Neutrophil (primary cell): ENCODE results near the gene ATP6V1E1.
"Not testable (repeated sequence)": the region's sequence is repeated elsewhere in the genome, so short reads cannot be mapped to it uniquely, and the experiment has no call there.

Source experiments
- H3K27ac ChIP-seq: fragments of 200-600 bp; sonication (generic); 2 replicates; pipeline ENCODE4 v1.5.1; 2016; ENCODE audit warnings: mild to moderate bottlenecking, moderate library complexity
- H3K27me3 ChIP-seq: fragments of 200-600 bp; sonication (generic); 2 replicates; pipeline ENCODE4 v1.6.0; 2016; ENCODE audit warnings: mild to moderate bottlenecking
- H3K36me3 ChIP-seq: fragments of 200-600 bp; sonication (generic); 2 replicates; pipeline ENCODE4 v1.5.1; 2017
- H3K4me1 ChIP-seq, 2 experiments: fragments of 200-600 bp in 1 of 2; sonication (generic) in 1 of 2; 1 replicate in 1 of 2; 2 replicates in 1 of 2; pipeline versions ENCODE4 v1.5.1 to v1.6.1; 2013 to 2016; ENCODE audit warnings: low read depth in 1 of 2, low read length in 1 of 2, mild to moderate bottlenecking in 1 of 2, moderate library complexity in 1 of 2; ENCODE audit not compliant: control insufficient read depth in 1 of 2, insufficient read depth in 1 of 2
- H3K4me3 ChIP-seq, 2 experiments: fragments of 200-600 bp in 1 of 2; sonication (generic) in 1 of 2; 1 replicate in 1 of 2; 2 replicates in 1 of 2; pipeline ENCODE4 v1.5.1; 2013 to 2016; ENCODE audit warnings: low read depth in 1 of 2, low read length in 1 of 2, mild to moderate bottlenecking in 1 of 2, moderate library complexity in 1 of 2
- H3K9me3 ChIP-seq: fragments of 200-600 bp; sonication (generic); 2 replicates; pipeline ENCODE4 v1.5.1; 2016
- CTCF ChIP-seq: fragments of 200-600 bp; sonication (generic); IDR thresholded peaks from 2 replicates; pipeline ENCODE4 v1.5.1; 2016; ENCODE audit warnings: antibody characterized with exemption

ATP6V1E1 gene

GRCh38 chr22:17575151-17575550 is 53.4 kb downstream of the ATP6V1E1 start:
- no peak overlapping the region for H3K4me3 ChIP-seq
- H3K27ac ChIP-seq, result no peak overlapping the region

GRCh38 chr22:17570851-17571631 is 57.5 kb downstream of the ATP6V1E1 start:
- no peaks in the 10 kb centered on the region for H3K4me1 ChIP-seq
- no peaks in the 10 kb centered on the region for H3K9me3 ChIP-seq
- TF ChIP-seq CTCF, result no peak
- H3K36me3 ChIP-seq, result no peaks in the 10 kb centered on the region
- H3K27me3 ChIP-seq, result no peaks in the 10 kb centered on the region
- no peak overlapping the region for H3K27ac ChIP-seq
- H3K4me3 ChIP-seq, result no peak overlapping the region

More at GRCh38 chr22:17575151-17575550, 53.4 kb downstream of the ATP6V1E1 start:
- Histone ChIP-seq H3K4me1 (no peaks in the 10 kb centered on the region), H3K27me3 (no peaks in the 10 kb centered on the region), H3K9me3 (no peaks in the 10 kb centered on the region), H3K36me3 (no peaks in the 10 kb centered on the region)
- no peak for TF ChIP-seq CTCF

- no peak for TF ChIP-seq CTCF
- Histone ChIP-seq H3K4me1 (no peaks in the 10 kb centered on the region), H3K27ac (no peak overlapping the region), H3K9me3 (no peaks in the 10 kb centered on the region), H3K27me3 (no peaks in the 10 kb centered on the region), H3K4me3 (no peak overlapping the region), H3K36me3 (no peaks in the 10 kb centered on the region)
These were observed 58.5 kb downstream of the ATP6V1E1 start for GRCh38 chr22:17569971-17570511.

GRCh38 chr22:17566776-17567175 is 61.8 kb downstream of the ATP6V1E1 start:
- no peaks in the 10 kb centered on the region for H3K36me3 ChIP-seq
- no peak for TF ChIP-seq CTCF
- no peaks in the 10 kb centered on the region for H3K9me3 ChIP-seq
- no peaks in the 10 kb centered on the region for H3K4me1 ChIP-seq
- no peak overlapping the region for H3K27ac ChIP-seq
- H3K27me3 ChIP-seq, result no peaks in the 10 kb centered on the region
- no peak overlapping the region for H3K4me3 ChIP-seq

- not testable (repeated sequence) for H3K9me3 ChIP-seq, H3K36me3 ChIP-seq, H3K4me1 ChIP-seq, H3K4me3 ChIP-seq, H3K27me3 ChIP-seq, H3K27ac ChIP-seq
These were observed 62.4 kb downstream of the ATP6V1E1 start for GRCh38 chr22:17566016-17566687.

- no peaks in the 10 kb centered on the region for H3K4me1 ChIP-seq
- H3K27me3 ChIP-seq, result no peaks in the 10 kb centered on the region
- no peak for TF ChIP-seq CTCF
- no peaks in the 10 kb centered on the region for H3K36me3 ChIP-seq
- no peak overlapping the region for H3K27ac ChIP-seq
- no peak overlapping the region for H3K4me3 ChIP-seq
- H3K9me3 ChIP-seq, result no peaks in the 10 kb centered on the region
These were observed 64.6 kb downstream of the ATP6V1E1 start for GRCh38 chr22:17563936-17564391.
